KBM-7 (cell line): ENCODE results near the gene CCT6B.
A peak's percentile ranks its signal among the peaks of the same experiment; 100 is the strongest.
"Not testable (repeated sequence)": the region's sequence is repeated elsewhere in the genome, so short reads cannot be mapped to it uniquely, and the experiment has no call there.

ENCODE experiments used
- DNase-seq: peaks from one replicate; pipeline ENCODE4 v3.0.0-alpha.2; 2015
- in situ Hi-C: fragments of 300-500 bp; cut with MboI; formaldehyde crosslinking; loops from 2 replicates; pipeline ENCODE4 v1.14.3; 2020; ENCODE audit warnings: low sequenced_read_pairs, low pct_unique_long_range_greater_than_20kb, mixed read lengths

The CCT6B gene

GRCh38 chr17:34981538-34982241 is 20.4 kb upstream of the CCT6B start:
- in situ Hi-C loops = no loop called here
- DNase-seq = peak; percentile 60

- DNase-seq = peak; percentile 85
- in situ Hi-C loops = no loop called here
Measured at GRCh38 chr17:34980681-34981537, 19.6 kb upstream of the CCT6B start.

GRCh38 chr17:34980353-34980680 is 19.1 kb upstream of the CCT6B start, which contains the start of gene LIG3:
Gene LIG3, plus strand, starts transcription at chr17:34980512. Its CDS starts 2,494 bp downstream, at chr17:34983006.
- in situ Hi-C loops = no loop called here
- DNase-seq = peak; percentile 95

- in situ Hi-C loops = no loop called here
- DNase-seq = peak; percentile 15
Measured at GRCh38 chr17:34979650-34980352, 18.5 kb upstream of the CCT6B start.

GRCh38 chr17:34979153-34979552 is 17.9 kb upstream of the CCT6B start:
- in situ Hi-C loops = no loop called here
- DNase-seq = no peak

GRCh38 chr17:34974794-34975785 is 13.8 kb upstream of the CCT6B start:
- in situ Hi-C loops = no loop called here
- no peak for DNase-seq

- in situ Hi-C loops = no loop called here
- no peak for DNase-seq
Measured at GRCh38 chr17:34974179-34974578, 12.9 kb upstream of the CCT6B start.

- in situ Hi-C loops = no loop called here
Measured at GRCh38 chr17:34958438-34958837, 2.8 kb downstream of the CCT6B start.

GRCh38 chr17:34950780-34951179 is 10.5 kb downstream of the CCT6B start:
- in situ Hi-C loops, DNase-seq: not testable (repeated sequence)

More at GRCh38 chr17:34958438-34958837, 2.8 kb downstream of the CCT6B start:
- no peak for DNase-seq

- in situ Hi-C loops = no loop called here
- peak; percentile 3 for DNase-seq
Measured at GRCh38 chr17:34930283-34930682, 31.0 kb downstream of the CCT6B start.

GRCh38 chr17:34926661-34927060 is 34.6 kb downstream of the CCT6B start:
- no peak for DNase-seq
- in situ Hi-C loops = no loop called here

- no peak for DNase-seq
- in situ Hi-C loops = no loop called here
Measured at GRCh38 chr17:34920676-34921075, 40.6 kb downstream of the CCT6B start.

- DNase-seq = no peak
Measured at GRCh38 chr17:34917381-34917780, 43.9 kb downstream of the CCT6B start.

GRCh38 chr17:34916120-34916519 is 45.1 kb downstream of the CCT6B start:
- DNase-seq = no peak
- in situ Hi-C loops = no loop called here

More at GRCh38 chr17:34917381-34917780, 43.9 kb downstream of the CCT6B start:
- in situ Hi-C loops = no loop called here

- in situ Hi-C loops = no loop called here
- no peak for DNase-seq
Measured at GRCh38 chr17:34913001-34913400, 48.3 kb downstream of the CCT6B start.

GRCh38 chr17:34909040-34909439 is 52.2 kb downstream of the CCT6B start:
- in situ Hi-C loops = no loop called here
- DNase-seq = no peak

- no peak for DNase-seq
- in situ Hi-C loops = no loop called here
Measured at GRCh38 chr17:34902831-34903547, 58.3 kb downstream of the CCT6B start.

GRCh38 chr17:34899643-34900291 is 61.5 kb downstream of the CCT6B start:
- in situ Hi-C loops = no loop called here
- DNase-seq = no peak
